GM21786 (cell line): ENCODE results near the gene LIN37.

Experiments used
- ATAC-seq: cut with Tn5 transposase; IDR thresholded peaks from one replicate; pipeline ENCODE4 v1.9.1; 2021; ENCODE audit not compliant: unreplicated experiment

The LIN37 gene

DNA sequence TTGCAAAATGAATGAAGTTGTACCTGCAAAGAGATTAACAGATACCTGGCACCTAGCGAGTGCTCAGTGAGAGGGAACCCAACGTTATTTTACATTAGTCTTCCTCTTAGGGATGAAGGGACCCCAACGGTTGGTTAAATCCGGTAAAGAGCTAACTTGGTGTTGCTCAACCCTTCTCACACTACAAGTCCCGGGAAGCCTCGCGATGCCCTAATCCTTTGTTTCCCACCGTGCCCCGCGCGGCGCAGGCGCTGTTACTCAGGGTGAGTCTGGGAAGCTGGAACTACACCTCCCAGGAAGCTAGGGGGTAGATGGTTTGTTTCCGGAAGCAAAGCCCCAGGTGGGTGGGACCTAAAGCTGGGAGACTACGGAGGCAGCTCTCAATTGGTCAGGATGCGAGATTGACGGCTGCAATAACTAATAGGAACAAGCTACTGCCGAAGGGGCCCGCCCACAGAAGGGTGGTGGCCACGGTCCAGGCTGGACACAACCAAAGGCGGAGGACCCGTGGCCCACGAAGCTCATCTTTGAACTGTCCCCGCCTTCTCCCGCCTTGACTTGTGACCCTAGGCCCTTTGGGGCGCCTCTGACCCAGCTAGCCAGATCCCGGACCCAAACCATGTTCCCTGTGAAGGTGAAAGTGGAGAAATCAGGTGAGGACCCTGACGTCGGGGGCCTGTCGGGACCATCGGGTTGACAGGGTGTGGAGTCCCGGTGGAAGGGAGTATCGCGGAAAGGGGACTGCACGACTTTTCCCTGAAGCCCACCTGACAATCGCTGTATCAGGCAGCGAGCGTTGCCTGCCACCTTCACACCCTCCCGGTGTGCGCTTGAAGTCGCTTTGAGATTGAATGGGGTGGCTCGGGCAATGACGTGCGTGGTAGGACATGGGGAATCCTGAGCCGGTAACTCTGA, at the start of gene LIN37:
LIN37 (plus strand) TSS at position 471 of the 915 bp plus-strand sequence; CDS start at position 620, 149 bp downstream.
- peak; percentile 71 for ATAC-seq

DNA sequence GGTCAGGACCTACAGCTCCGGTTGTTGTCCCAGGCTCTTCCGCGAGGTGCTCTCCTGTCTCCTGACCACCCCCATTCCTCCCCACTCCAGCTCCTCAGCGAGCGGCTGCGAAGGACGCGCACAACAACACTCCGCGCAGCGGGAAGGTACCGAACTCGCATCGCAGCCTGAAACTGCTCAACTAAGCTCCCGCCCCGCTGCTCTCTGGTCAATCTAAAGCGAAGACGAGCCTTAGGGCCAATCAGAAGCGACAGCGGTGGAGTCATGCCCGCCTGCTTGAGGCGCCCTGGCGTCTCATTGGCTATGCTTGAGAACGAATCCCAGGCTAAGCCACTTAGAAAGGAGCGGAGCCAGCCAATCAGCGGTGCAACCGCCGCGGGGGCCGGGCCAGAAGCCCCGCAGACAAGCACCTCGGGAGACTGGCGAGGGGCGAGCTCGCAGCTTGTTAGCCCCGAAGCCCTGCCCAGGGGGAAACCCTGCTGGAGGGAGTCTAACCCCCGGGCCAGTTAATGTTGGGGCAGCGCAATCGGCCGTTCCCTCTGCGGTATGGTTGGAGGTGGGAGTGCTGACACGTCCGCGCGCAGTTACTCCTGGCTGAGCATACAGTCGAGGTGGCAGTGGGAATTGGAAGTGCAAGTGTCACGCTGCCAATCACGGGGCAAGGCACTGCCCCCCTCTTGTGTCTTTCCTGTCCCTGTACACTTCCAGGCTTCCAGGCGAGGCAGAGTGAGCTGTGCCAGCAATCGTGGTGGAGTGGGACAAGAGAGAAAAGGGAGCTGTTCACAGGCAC, 46.0 kb upstream of the LIN37 start:
- peak; percentile 91 for ATAC-seq

GRCh38 chr19:35703343-35703742, 45.0 kb upstream of the LIN37 start:
- no peak for ATAC-seq

DNA sequence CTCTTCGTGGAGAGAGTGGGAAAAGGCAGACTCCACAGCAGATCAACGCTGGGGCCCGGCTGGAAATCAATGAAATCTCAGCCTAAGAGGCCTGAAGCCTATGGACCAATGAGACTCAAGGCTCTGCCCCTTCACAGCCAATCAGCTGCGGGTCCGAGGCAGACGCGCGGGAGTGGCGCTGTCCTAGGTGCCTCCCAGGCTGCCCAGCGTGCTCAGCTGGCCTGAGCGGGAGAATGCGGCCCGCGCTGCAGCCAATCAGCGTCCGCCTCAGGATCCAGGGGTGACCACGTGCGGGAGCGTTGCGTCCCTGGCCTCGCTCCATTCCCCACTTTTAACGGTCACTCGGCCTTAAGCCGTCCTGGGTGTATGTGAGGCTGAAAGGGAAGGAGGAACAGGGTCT, 44.2 kb upstream of the LIN37 start, which contains the start of gene ZBTB32:
ZBTB32 (plus strand) TSS at position 341 of the 400 bp plus-strand sequence. CDS start 10,069 bp downstream, outside the sequence.
- no peak for ATAC-seq

GRCh38 chr19:35708391-35708790, 40.0 kb upstream of the LIN37 start:
- ATAC-seq, result no peak

GRCh38 chr19:35710784-35711723, 37.3 kb upstream of the LIN37 start:
- peak; percentile 41 for ATAC-seq

DNA sequence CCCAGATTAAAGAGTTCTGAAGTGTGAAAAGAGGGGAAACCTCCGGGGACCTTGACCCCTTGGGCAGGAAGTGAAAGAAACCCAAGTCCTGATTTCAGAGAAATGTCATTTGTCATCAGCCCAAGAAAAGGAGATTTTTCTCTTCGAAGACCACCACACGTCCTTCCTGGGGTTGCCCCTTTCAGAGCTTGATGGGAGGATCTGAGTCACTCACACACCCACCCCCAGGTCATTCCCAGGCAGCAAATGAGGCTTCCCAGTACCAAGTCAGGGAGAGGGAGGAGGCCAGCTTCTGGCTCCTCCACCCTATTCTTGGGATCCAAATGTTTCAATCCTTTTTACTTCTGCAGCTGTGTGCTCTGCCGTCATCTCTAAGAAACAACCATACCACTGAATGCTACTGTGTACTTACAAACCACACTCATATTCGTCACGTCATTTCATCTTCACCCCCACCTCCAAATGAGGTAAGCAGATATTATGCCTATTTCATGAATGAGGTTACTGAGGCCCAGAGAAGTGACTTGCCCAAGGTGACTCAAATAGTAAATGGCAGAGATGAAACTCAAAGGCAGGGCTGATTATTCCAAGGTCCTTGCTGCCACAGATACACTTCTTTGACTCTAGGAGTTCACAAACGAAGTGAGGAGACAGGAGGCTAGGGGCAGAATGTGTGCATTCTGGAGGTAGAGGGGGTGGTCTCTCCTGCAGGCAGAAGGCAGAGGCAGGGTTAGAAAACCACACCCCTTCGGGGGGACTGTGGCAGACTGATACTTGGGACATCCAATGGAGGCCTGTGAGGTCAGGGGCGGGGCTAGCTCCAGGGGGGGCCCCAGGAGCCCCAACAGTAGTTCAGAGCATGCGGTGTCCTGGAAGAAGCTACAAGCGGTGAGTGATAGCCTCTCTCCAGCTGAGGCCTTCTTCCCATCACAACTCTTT, 35.5 kb upstream of the LIN37 start:
- ATAC-seq, result no peak

DNA sequence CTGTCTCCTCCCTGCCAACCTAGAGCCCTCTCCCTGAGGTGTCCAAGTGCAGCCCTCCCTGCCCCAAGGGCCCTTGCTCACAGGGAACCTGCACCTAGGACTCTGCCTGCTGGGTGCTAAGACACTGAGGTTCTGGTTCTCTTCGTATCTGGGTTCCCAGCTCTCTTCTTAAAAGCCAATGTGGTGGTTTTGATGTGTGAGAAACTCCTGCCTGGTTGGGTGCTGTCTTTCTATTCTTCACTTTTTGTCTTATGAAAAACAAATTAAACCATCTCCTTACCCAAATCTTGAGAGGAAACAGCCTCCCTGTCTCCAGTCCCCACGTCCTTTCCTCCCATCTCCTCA, 34.9 kb upstream of the LIN37 start:
- ATAC-seq, result no peak

- ATAC-seq, result no peak
Observed at GRCh38 chr19:35713904-35714495, 34.4 kb upstream of the LIN37 start.

- ATAC-seq, result no peak
Observed at GRCh38 chr19:35714601-35715354, 33.6 kb upstream of the LIN37 start.

GRCh38 chr19:35715355-35715809, 33.0 kb upstream of the LIN37 start:
- ATAC-seq, result no peak

- ATAC-seq, result no peak
Observed at GRCh38 chr19:35715981-35716800, 32.2 kb upstream of the LIN37 start.

- ATAC-seq, result peak; percentile 49
Observed at GRCh38 chr19:35716801-35717664, 31.3 kb upstream of the LIN37 start.

GRCh38 chr19:35717665-35718344, 30.6 kb upstream of the LIN37 start, which contains the start of gene KMT2B:
TSS of gene KMT2B (plus strand) at chr19:35718003. CDS start at chr19:35718019, 16 bp downstream.
- ATAC-seq, result peak; percentile 32

DNA sequence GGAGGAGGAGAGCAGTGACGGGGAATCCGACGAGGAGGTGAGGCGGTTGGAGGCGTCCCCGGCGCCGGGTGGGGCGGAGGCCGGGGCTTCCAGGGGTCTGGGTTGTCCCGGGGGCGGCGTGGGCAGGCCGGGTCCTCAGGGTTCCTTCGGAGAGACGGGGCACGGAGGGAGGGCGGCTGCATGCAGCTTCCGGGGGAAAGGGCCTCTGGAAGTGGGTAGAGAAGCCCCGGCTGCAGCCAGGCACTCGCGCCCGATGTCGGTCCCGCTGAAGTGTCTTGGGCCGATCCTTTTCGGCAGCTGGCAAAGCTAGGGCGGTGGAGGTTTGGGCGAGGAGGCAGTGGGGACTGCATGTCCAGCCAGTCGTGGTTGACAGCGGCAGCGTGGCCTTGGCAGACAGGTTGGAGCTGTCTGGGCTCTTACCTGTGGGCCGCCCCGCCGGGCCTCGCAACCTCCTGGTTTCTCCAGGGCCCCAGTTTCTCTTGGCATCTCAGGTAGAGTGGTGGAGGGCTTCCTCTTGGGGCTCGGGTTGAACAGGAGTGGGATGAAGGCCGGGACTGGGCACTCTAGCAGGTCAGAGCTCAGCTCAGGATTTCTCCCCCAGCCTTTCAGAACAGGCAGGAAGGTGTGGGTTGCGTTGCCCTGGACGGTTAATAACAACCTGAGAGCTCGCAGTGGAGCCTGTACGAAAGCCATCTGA, 29.9 kb upstream of the LIN37 start:
- no peak for ATAC-seq
